Esophagus muscularis mucosa (tissue), 3 donors: ENCODE data around the gene PIH1D2.

ENCODE experiments used
- POLR2AphosphoS5 ChIP-seq, 2 donors: sonication (generic); formaldehyde crosslinking; IDR thresholded peaks; one replicate each; pipeline ENCODE4 v1.6.1; 2017; ENCODE audit warnings: antibody characterized with exemption in 2 of 2
- TF ChIP-seq, protein P1 (sequence below), 3 experiments: fragments of 200-600 bp in 2 of 3; fragments of 450-650 bp in 1 of 3; sonication (generic) in 2 of 3; IDR thresholded peaks; one replicate each; pipeline ENCODE4 v1.5.1; 2017 to 2019; ENCODE audit warnings: antibody characterized with exemption in 3 of 3, mild to moderate bottlenecking in 2 of 3, moderate library complexity in 1 of 3

GRCh38 chr11:112058103-112058502 lies 15.7 kb downstream of the PIH1D2 start:
- TF ChIP-seq, protein P1, sequence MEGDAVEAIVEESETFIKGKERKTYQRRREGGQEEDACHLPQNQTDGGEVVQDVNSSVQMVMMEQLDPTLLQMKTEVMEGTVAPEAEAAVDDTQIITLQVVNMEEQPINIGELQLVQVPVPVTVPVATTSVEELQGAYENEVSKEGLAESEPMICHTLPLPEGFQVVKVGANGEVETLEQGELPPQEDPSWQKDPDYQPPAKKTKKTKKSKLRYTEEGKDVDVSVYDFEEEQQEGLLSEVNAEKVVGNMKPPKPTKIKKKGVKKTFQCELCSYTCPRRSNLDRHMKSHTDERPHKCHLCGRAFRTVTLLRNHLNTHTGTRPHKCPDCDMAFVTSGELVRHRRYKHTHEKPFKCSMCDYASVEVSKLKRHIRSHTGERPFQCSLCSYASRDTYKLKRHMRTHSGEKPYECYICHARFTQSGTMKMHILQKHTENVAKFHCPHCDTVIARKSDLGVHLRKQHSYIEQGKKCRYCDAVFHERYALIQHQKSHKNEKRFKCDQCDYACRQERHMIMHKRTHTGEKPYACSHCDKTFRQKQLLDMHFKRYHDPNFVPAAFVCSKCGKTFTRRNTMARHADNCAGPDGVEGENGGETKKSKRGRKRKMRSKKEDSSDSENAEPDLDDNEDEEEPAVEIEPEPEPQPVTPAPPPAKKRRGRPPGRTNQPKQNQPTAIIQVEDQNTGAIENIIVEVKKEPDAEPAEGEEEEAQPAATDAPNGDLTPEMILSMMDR (IDR thresholded peaks at IDR 0.05), result no peak
- no peak for TF ChIP-seq POLR2AphosphoS5 (IDR thresholded peaks at IDR 0.05)
